Suppressor macrophage treated with lipopolysaccharide for 4 hours (primary cell): Measurements from ENCODE around the gene URI1.
"Not testable (repeated sequence)": the region's sequence is repeated elsewhere in the genome, so short reads cannot be mapped to it uniquely, and the experiment has no call there.

Experiments
- DNase-seq: peaks from one replicate; pipeline ENCODE4 v3.0.0-alpha.2; 2020

URI1 gene, protein sequence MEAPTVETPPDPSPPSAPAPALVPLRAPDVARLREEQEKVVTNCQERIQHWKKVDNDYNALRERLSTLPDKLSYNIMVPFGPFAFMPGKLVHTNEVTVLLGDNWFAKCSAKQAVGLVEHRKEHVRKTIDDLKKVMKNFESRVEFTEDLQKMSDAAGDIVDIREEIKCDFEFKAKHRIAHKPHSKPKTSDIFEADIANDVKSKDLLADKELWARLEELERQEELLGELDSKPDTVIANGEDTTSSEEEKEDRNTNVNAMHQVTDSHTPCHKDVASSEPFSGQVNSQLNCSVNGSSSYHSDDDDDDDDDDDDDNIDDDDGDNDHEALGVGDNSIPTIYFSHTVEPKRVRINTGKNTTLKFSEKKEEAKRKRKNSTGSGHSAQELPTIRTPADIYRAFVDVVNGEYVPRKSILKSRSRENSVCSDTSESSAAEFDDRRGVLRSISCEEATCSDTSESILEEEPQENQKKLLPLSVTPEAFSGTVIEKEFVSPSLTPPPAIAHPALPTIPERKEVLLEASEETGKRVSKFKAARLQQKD

DNA sequence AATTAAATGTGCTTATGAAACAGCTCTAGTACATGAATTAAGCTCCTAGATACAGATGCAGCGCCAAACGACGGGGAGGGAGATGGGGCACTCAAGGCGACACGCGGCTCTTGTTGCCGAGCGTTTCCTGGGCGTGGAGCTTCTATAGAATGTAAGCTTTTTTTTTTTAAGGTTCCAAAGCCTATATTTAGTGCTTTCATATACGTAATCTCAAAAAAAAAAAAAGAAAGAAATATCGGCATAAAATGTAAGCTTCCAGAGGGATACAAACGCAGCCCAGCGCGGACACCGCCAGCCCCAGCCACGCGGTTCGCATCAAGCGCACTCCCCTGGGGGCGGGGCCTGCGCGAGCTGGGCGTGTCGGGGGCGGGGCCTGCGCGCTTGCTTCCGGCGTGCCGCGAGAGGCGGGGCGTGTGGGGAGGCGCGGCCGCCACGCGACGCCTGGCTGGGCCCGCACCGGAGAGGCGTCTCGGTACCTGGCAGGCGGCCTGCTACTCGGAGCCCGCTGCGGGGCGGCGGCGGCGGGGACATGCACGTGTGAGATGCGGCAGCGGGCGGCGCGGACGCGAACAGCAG is at the start of gene URI1:
Gene URI1 (plus strand): TSS at position 412 of the 576 bp plus-strand sequence. CDS start 309 bp downstream, outside the sequence.
- peak; percentile 96 for DNase-seq

DNA sequence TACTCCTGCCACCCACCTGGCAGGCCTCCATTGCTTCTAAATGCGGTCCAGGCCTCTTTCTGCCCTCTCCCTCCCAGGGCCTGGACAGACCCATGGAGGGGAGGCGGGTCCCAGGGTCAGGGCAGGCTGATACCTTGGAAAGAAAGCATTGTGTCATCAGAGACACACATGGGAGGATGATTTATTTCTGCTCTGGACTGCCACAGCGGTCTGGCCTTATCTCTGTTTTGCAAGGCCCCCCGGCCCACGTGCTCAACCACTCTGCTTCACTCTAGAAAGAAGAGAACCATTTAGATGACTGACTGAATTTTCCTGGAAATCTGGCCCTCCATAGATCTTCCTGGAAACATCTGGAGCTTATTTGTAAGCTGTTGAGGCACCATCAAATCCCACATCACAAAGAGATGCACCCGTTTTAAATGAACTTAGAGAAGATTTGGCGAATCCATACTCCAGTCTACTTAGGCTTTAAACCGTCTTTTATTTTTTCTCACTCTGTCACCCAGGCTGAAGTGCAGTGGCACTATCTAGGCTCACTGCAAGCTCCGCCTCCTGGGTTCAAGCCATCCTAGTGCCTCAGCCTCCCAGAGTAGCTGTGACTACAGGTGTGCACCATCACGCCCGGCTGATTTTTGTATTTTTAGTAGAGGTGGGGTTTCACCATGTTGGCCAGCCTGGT is 48.3 kb upstream of the URI1 start:
- no peak for DNase-seq

DNA sequence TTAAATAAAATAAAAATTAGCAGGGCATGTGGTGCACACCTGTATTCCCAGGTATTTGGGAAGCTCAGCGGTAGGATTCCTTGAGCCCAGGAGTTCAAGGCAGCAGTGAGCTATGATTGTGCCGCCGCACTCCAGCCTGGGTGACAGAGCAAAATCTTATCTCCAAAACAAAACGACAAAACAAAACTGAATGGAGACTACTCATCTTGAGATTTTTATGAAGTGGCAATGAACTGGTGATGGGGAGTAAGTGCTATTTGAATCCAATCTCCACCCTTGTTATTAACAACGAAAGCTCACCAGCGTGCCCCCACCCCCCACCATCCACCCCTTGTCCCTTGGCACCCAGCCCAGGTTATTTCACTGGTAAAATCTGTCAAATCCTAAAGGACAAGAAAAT is 45.2 kb upstream of the URI1 start:
- no peak for DNase-seq

DNA sequence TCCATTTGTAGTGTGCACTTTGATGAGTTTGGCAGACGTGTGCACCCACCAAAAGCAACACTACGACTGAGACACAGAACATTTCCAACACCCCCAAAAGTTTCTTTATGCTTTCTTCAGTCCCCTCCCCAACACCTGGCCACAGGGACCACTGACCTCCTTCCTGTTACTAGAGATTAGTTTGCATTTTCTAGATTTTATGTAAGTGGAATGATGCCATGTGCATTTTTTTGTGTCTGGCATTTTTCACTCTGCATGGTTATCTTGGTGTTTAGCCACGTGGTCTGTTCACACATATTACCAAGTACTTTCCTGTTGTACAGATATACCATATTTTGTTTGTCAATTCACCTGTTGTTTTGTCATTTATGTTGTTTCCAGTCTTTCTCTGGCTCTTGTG is 44.6 kb upstream of the URI1 start:
- DNase-seq = no peak

DNA sequence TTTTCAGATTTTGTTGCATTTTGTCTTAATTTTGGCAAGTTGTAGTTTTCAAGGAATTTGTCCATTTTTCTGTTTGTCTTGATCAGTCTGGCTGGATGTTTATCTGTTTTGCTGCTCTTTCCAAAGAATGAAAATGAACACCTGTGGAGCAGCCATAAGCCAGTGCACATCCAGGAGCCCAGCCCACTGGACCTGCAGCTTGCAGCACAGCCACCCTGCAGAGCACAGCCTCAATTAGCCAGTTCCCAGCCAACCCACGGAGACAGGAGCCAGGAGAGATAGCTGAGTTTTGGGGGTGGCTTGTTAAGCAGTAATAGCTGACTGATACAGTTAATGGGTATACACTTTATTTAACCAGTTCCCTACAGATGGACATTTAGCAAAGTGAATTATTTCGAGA is 38.0 kb upstream of the URI1 start:
- DNase-seq = no peak

DNA sequence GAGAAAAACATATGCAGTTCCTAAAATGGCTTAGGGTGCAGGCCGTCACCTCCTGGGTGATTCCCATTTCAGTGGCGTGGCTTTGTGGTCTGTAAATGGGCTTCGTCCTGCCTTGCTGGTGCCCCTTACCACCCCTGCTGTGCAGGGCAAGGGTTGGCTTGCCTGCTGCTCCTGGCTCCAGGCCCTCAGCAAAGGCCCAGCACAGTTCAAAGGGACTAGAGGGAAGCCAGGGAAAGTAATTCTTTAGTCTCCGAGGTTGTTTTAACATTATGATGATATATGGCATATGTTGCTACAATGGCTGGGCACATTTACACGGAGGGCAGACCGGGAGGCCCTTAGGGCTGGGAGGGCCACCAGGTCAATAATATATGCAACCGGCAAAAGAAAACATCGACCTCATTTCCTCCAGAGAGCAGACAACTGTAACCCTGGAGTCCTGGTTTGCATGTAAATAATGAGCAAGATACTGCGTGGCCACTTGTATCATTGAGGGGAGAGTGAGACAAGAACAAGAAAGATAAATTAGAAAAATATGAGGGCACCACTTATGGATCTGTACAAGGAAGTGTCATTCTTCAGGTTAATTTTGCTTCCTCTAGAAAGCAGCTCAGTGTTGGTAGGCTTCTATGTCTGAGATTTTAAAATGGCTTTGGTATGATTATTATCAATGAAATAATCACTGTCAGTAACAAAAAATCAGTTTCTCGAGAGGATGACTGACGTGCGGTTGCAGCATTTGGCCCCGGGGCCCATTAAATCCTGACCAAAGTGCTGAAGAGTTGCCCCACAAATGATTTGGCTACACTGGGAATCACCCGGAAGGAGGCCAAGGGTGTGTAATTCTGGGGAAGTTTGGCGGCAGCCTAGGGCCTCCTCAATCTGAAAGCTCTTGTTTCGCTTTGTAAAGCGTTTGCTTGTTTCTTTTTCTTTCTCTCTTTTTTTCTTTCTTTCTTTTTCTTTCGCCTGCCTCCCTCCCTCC is 32.8 kb upstream of the URI1 start:
- no peak for DNase-seq

DNA sequence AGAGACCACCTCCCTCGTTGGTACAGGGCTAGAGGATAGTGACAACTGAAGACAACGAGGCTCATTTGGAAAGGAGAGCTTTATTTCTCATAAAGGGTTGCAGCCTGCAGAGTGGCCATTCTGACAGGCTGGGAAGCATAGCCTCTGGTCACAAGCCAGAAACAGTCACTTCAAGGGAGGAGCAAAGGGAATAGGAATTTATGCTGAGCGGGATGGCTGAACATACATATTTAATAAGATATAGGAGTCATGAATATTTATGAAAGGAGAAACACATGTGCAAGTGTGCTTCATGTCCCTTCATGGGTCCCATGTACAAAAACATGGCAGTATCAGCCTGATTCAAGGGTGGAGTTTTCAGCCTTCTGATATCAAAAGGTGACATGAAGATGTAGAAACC is 27.1 kb upstream of the URI1 start:
- DNase-seq = no peak

DNA sequence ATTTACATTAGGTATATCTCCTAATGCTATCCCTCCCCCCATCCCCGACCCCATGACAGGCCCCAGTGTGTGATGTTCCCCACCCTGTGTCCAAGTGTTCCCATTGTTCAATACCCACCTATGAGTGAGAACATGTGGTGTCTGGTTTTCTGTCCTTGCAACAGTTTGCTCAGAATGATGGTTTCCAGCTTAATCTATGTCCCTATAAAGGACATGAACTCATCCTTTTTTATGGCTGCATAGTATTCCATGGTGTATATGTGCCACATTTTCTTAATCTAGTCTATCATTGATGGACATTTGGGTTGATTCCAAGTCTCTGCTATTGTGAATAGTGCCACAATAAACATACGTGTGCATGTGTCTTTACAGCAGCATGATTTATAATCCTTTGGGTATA is 26.2 kb upstream of the URI1 start:
- not testable (repeated sequence) for DNase-seq

DNA sequence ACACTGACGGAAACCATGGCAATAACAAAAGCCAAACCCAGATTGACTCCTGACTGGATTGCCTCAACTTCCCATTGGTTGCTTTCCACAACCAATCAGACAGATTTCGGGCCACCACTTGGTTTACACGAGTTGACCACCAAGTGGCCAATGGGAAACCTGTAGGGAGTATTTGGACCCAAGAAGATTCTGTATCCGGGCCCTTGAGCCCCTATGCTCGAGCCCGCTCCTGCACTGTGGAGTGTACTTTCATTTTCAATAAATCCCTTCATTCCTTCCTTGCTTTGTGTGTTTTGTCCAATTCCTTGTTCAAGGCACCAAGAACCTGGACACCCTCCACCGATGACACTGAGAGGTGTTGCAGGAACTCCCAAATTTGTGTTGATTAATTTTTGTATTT is 24.1 kb upstream of the URI1 start:
- DNase-seq = no peak

DNA sequence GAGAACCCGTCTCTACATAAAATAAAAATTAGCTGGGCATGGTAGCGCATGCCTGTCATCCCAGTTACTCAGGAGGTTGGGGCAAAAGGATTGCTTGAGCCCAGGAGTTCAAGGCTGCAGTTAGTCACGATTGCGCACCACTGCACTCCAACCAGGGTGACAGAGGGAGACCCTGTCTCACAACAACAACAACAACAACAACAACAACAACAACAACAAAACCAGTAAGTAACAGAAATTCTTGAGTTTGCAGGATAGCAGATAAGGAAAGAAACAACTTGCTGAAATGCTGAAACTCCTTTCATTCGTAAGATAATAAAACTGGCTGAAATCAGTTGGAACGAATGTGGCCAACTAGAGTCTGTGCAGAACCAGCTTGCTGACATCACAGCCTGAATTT is 23.1 kb upstream of the URI1 start:
- no peak for DNase-seq

DNA sequence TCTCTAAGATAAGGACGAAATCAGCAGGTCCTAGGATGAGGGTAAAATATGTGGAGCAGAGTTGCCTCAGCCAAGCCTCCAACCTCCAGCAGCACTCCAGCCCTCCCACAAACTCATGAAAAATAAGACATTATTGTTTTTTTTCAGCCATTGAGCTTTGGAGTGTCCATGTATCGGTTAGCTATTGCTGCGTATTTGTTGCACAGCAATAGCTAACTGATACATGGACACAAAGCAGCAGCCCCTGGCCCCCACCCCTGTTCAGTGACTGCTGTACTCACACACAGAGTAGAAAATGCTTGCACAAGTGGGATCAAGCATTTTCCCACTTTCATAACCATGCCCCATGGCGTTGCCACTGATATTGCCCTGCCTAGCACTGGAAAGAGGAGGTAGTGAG is 19.1 kb upstream of the URI1 start:
- DNase-seq = no peak

DNA sequence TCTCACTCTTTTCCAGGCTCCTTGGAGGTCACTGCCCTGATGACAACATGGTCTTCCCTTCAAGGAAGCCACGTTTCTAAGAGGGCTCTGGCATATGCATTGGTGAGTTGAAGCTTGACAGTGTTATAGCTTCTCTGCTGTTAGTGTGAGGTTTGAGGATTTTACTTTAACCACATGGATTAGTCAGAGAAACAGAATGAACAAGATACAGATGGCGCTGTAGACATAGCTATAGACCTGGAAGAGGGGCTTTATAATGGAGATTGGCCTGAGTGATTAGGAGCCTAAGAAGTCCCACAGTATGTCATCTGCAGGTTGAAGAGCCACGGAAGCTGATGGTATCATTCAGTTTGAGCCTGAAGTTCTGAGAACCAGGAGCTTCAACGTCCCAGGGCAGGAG is 18.4 kb upstream of the URI1 start:
- DNase-seq = no peak

DNA sequence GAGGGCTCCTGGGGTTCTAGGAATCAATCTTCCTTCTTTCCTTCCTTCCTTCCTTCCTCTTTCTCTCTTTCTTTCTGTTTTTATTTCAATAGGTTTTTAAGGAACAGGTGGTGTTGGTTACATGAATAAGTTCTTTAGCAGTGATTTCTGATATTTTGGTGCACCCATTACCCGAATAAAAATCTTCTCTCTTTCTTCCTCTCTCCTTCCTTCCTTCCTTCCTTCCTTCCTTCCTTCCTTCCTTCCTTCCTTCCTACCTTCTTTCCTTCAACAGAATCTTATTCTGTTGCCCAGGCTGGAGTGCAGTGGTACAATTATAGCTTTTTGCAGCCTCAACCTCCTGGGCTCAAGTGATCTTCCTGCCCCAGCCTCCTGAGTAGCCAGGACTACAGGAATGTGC is 16.0 kb upstream of the URI1 start:
- DNase-seq = no peak

DNA sequence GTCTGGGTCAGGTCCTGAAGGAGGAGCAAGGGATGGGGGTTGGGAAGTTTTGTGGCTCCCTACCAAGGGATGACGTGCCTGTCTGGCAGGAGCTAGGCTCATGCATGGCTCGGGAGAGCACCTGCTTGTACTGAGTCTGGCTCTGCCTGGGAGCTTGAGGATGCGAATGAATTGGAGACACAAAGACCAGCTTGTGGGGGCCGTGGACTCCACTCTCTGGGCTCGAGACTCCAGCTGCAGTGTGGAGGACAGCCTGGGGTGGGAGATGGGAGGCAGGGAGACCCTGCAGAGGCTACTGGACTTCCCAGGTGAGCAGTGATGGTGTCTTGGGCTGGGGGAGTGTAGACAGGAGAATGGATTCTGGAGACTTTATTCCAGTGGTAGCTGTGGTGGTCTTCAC is 15.2 kb upstream of the URI1 start:
- no peak for DNase-seq

DNA sequence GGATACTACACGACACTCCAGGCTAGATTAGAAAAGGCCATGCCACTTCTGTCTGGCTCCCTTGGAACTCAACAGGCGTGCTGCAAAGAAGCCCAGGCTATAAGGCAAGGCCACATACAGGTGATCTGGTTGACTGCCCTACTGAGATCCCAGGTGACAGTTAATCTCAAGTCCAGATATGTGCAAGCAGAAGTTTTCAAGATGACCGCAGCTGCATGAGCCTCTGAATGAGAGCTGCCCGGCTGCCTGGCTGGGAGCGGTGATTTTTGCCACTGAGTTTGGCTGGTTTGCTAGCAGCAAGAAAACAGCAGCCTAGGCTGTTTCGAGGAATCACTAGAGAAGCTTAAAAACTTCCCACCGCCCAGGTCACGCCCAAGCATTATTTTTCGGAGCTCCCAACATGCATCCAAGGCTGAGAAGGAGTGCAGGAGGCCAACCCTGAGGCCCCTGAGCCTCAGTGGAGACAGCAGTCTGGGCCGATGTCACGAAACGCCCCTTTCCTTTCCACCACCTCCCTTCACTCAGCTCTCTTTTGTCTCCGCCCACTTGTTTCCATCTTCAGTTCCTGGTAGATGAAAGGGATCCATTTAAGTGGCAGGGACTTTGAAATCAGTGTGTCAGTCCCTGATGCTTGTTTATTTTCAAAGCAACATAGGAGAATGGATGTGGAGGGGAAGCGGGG is 14.0 kb upstream of the URI1 start:
- no peak for DNase-seq

DNA sequence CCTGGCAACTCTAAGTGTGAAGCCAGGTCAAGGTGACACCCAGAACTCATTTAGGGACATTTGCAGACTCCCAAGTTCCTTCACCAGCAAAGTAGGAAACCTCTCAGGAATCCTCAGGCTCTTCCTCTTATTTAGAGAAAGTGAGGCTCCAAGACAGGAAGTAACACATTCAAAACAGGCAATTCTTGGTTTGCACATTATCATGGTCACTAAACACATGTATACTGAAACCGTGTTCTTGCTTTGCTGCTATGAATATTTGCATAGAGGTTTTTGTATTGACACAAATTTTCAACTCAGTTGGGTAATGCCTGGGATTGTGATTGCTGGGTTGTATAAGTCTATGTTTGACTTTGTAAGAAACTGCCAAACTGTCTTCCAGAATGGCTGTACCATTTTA is 13.2 kb upstream of the URI1 start:
- no peak for DNase-seq

DNA sequence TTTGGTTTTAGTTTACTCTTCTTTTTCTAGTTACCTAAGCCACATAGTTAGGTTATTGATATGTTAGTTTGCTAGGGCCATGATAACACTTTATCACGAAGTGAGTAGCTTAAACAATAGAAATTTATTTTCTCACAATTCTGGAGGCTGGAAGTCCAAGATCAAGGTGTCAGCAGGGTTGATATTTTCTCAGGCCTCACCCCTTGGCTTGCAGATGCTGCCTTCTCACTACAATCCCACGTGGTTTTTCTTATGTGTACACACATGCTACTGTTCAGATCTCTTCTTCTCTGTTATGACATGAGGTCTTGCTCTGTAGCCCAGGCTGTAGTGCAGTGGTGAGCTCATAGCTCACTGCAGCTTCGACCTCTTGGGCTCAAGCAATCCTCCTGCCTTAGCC is 7.8 kb upstream of the URI1 start:
- DNase-seq = no peak

DNA sequence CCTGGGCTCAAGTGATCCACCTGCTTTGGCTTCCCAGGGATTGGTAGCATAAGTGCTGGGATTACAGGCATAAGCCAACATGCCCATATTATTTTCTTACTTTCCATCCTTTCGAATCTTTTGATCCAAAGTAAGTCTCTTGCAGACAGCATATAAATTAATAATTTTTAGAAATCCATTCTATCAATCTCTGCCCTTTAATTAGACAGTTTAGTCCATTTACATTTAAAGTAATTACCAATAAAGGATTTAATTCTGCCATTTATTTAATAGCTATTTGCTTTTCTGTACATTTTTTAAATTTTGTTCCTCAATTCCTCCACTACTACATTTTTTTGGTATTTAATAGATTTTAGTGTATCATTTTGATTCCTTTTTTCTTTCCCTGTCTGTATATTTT is 7.3 kb upstream of the URI1 start:
- no peak for DNase-seq

DNA sequence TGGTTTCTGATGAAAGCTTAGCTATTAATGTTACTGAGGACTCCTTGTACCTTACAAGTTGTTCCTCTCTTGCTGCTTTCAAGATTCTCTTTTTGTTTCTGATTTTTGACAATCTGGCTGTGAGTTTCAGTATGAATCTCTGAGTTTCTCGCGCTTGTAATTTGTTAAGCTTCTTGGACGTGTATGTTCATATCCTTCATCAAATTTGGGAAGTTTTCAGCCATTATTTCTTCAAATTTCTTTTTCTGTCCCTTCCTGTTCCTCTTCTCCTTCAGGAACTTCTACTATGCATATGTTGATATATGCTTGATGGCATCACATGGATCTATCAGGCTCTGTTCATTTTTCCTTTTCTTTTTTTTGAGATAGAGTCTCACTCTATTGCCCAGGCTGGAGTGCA is 5.6 kb upstream of the URI1 start:
- no peak for DNase-seq

DNA sequence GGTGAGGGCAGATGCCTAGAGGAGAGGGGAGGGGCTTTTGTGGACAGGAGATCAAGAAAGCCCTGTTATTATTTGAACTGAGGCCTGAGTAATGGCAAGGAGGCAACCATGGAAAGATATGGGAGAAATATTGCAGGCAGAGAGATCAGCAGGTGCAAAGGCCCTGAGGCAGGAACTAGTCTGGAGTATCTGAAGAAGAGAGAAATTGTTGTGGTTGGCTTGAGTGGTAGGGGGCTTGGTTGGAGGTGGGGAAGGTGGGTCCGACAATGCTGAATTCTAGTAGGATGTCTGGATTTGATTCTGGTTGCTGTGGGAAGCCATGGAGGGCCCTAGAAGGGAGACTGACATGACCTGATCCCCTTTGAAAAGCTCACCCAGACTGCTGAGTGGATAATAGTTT is 2.4 kb upstream of the URI1 start:
- no peak for DNase-seq

DNA sequence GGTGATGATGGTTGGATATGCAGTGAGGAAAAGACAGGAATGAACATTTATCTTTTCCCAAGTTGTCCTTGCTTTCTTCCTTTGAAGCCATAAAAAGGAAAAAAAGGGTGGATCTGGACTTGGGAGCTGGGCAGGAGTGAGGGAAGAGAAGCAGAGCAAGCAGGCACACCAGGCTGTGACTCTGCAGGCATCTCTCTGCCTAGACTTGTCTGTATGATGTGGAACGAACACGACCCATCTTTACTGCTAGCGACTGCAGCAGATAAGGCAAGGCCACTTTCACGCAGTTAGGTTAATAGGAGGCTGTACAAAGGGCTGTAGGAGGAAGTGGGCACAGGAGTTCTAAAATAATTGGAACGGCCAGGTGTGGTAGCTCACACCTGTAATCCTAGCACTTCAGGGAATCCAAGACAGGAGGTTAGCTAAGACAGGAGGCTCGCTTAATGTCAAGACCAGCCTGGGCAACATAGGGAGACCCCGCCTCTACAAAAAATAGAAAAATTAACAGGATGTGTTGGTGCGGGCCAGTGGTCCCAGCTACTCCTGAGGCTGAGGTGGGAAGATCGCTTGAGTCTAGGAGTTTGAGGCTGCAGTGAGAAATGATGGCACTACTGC is 961 bp upstream of the URI1 start:
- no peak for DNase-seq
